Heart left ventricle (tissue), 13 donors: ENCODE results near the gene CRYBB1.

Experiments used
- CTCF ChIP-seq, 12 donors: fragments of 200-600 bp; sonication (generic) in 4 of 12; IDR thresholded peaks; one replicate each; pipeline versions ENCODE4 v1.5.0 to v1.8.0; 2018 to 2022; ENCODE audit warnings: antibody characterized with exemption in 12 of 12, mild to moderate bottlenecking in 5 of 12
- POLR2A ChIP-seq, 2 donors: fragments of 450-650 bp; IDR thresholded peaks; one replicate each; pipeline ENCODE4 v1.6.1; 2017; ENCODE audit warnings: antibody characterized with exemption in 2 of 2, mild to moderate bottlenecking in 2 of 2, moderate library complexity in 2 of 2
- donor health status: ischemic (EF 13 %, LVEDD 7.1; RV severe dilation, severe dysfunction).
- donor health status: DM: no; HTN: yes; CAD: no.
- donor health status: DM: no; HTN: no; CAD: no.
- donor health status: ischemic (EF 25% LVEDD 6.9; RV normal size, moderate dysfunction).
- donor health status: ischemic (EF 25% LVEDD 5.7; RV mildly dilated, moderate dysfunction).
- donor health status: ischemic (EF 35%, LVEDD 5.7; RV mildly dilated, moderate dysfunction).
- donor health status: nonischemic (EF 11% LVEDD 7.7; RV severe dilation, severe dysfunction).
- donor health status: DM: yes; HTN: yes; CAD: no.
- donor health status: PGD.
- donor health status: ischemic (EF 29% LVEDD 5.4; RV normal size, mild dysfunction).
- donor health status: nonischemic (EF 23%, LVEDD 6.1; RV moderate dilation, normal function).

- no peak for TF ChIP-seq CTCF (IDR thresholded peaks at IDR 0.05)
- TF ChIP-seq POLR2A (IDR thresholded peaks at IDR 0.05), result no peak
Observed at GRCh38 chr22:26616650-26617049, 1.2 kb downstream of the CRYBB1 start.
